Measurements from ENCODE around the gene ANXA4.

DNA sequence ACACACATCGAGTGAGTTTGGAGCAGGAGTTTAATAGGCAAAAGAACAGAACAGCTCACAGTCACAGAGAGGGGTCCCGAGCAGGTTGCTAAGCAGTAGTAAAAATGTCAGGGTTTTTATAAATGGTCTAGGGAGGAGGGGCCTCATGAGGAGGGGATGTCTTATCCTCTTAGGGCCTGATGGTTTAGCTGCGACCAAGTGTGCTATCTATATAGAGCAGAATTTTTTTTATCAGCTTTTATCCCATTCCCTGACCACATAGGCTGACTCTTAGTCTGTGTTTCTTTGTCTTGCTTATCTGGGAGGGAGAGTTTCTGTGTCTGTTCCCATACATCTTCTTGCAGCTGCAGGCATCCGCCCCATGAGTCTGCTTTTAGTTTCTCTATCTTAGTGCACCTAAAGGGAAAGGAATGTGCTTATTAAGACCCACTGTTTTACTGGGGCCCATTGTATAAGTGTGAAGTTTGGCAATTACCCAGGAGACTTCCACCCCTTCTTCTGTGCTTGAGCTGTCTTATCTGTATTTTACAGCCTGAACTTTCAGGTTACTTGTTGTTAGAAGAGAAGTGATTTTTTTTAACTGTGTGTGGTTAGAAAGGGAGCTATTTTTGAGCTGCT, 57.1 kb downstream of the ANXA4 start:
- TF ChIP-seq MIER2 (CRISPR knock-in tag; IDR thresholded peaks at IDR 0.05): no peak
- no peak for TF ChIP-seq SP1 (IDR thresholded peaks at IDR 0.05)
- no peak for TF ChIP-seq SP1 (CRISPR knock-in tag; IDR thresholded peaks at IDR 0.05)
- no peak for TF ChIP-seq NFATC3 (CRISPR knock-in tag; IDR thresholded peaks at IDR 0.05)
- TF ChIP-seq, protein P1, sequence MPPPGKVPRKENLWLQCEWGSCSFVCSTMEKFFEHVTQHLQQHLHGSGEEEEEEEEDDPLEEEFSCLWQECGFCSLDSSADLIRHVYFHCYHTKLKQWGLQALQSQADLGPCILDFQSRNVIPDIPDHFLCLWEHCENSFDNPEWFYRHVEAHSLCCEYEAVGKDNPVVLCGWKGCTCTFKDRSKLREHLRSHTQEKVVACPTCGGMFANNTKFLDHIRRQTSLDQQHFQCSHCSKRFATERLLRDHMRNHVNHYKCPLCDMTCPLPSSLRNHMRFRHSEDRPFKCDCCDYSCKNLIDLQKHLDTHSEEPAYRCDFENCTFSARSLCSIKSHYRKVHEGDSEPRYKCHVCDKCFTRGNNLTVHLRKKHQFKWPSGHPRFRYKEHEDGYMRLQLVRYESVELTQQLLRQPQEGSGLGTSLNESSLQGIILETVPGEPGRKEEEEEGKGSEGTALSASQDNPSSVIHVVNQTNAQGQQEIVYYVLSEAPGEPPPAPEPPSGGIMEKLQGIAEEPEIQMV (CRISPR knock-in tag; IDR thresholded peaks at IDR 0.05; ENCODE audit: low read depth): no peak
- TF ChIP-seq, protein P2, sequence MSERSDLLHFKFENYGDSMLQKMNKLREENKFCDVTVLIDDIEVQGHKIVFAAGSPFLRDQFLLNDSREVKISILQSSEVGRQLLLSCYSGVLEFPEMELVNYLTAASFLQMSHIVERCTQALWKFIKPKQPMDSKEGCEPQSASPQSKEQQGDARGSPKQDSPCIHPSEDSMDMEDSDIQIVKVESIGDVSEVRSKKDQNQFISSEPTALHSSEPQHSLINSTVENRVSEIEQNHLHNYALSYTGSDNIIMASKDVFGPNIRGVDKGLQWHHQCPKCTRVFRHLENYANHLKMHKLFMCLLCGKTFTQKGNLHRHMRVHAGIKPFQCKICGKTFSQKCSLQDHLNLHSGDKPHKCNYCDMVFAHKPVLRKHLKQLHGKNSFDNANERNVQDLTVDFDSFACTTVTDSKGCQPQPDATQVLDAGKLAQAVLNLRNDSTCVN (CRISPR knock-in tag; IDR thresholded peaks at IDR 0.05; ENCODE audit: borderline replicate concordance): no peak
- TF ChIP-seq, protein P3, sequence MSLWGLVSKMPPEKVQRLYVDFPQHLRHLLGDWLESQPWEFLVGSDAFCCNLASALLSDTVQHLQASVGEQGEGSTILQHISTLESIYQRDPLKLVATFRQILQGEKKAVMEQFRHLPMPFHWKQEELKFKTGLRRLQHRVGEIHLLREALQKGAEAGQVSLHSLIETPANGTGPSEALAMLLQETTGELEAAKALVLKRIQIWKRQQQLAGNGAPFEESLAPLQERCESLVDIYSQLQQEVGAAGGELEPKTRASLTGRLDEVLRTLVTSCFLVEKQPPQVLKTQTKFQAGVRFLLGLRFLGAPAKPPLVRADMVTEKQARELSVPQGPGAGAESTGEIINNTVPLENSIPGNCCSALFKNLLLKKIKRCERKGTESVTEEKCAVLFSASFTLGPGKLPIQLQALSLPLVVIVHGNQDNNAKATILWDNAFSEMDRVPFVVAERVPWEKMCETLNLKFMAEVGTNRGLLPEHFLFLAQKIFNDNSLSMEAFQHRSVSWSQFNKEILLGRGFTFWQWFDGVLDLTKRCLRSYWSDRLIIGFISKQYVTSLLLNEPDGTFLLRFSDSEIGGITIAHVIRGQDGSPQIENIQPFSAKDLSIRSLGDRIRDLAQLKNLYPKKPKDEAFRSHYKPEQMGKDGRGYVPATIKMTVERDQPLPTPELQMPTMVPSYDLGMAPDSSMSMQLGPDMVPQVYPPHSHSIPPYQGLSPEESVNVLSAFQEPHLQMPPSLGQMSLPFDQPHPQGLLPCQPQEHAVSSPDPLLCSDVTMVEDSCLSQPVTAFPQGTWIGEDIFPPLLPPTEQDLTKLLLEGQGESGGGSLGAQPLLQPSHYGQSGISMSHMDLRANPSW (CRISPR knock-in tag; IDR thresholded peaks at IDR 0.05; ENCODE audit: borderline replicate concordance): no peak
- TF ChIP-seq, protein P4, sequence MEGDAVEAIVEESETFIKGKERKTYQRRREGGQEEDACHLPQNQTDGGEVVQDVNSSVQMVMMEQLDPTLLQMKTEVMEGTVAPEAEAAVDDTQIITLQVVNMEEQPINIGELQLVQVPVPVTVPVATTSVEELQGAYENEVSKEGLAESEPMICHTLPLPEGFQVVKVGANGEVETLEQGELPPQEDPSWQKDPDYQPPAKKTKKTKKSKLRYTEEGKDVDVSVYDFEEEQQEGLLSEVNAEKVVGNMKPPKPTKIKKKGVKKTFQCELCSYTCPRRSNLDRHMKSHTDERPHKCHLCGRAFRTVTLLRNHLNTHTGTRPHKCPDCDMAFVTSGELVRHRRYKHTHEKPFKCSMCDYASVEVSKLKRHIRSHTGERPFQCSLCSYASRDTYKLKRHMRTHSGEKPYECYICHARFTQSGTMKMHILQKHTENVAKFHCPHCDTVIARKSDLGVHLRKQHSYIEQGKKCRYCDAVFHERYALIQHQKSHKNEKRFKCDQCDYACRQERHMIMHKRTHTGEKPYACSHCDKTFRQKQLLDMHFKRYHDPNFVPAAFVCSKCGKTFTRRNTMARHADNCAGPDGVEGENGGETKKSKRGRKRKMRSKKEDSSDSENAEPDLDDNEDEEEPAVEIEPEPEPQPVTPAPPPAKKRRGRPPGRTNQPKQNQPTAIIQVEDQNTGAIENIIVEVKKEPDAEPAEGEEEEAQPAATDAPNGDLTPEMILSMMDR (CRISPR knock-in tag; IDR thresholded peaks at IDR 0.05): no peak
- no peak for TF ChIP-seq ZNF138 (CRISPR knock-in tag; IDR thresholded peaks at IDR 0.05; ENCODE audit: low read depth)

Measured in HepG2 (cell line).